ENCODE data around the gene PDE6B. TPM values are rescaled to one million over a fixed set of nuclear protein-coding genes. Genes with fewer than 3 reads are reported as not detected.

PDE6B gene
- total RNA-seq, 2 experiments from 2014 or later: not detected

DNA sequence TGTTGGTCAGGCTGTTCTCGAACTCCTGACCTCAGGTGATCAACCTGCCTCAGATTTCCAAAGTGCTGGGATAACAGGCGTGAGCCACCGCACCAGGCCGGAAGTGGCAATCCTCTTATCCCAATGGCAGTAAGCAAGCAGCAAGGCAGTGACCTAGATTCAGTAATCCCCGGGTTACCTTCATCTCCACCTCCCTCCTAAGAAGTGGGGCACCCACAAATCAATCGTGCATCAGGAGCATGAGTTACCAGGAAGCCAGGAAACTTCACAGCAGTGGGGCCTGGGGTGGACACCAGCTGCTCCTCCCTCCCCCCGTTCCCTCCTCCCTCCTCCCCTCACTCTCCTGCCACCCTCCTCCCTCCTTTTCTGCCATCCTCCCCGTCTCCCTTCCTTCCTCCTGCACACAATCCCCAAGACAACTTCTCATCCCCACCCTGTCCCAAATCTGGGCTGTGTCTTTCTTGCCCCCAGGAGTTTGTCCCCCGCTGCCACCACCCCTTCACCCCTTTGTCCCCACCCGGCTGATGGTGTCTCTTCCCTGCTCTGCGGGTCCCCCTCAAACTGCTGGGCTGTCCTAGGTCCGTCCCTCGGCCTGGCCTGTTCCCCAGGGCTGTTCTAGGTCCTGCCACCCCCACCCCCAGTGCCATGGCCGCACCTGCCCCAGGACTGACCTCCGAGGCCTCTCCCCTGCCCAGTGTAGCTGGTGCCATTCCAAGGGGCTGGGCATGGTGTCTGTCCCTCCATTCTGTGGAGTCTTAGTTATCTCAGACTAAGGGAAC, 2.2 kb downstream of the PDE6B start:
- Histone ChIP-seq H4K20me1 (ENCODE audit: insufficient read depth, low read length) (no peaks in the 10 kb centered on the region), H3K9me3 (ENCODE audit: low read length) (no peaks in the 10 kb centered on the region), H3K4me3 (ENCODE audit: low read depth, low read length, poor library complexity, severe bottlenecking) (no peak overlapping the region), H3K36me3 (ENCODE audit: insufficient read depth, low read length) (no peaks in the 10 kb centered on the region), H3K4me1 (ENCODE audit: insufficient read depth, low read length, poor library complexity, severe bottlenecking) (no peaks in the 10 kb centered on the region), H3K27ac (ENCODE audit: low read depth, low read length, poor library complexity, severe bottlenecking) (no peak overlapping the region), H3K9me2 (ENCODE audit: insufficient read depth, low read length) (no peaks in the 10 kb centered on the region), H3K4me2 (ENCODE audit: low read length) (no peak overlapping the region), H3K79me2 (ENCODE audit: insufficient read depth, low read depth, low read length) (no peaks in the 10 kb centered on the region), H2AFZ (ENCODE audit: low read length) (no peak overlapping the region)
- CTCF ChIA-PET (ENCODE audit: unreplicated experiment): interaction anchor here (0.6 kb wide), 1 partner anchor 48 kb away, joined by 3 read pairs; no protein-coding TSS in a partner anchor
- TF ChIP-seq EZH2phosphoT487 (IDR thresholded peaks at IDR 0.05; ENCODE audit: borderline replicate concordance, low read depth, low read length): no peak
- TF ChIP-seq, protein P1, sequence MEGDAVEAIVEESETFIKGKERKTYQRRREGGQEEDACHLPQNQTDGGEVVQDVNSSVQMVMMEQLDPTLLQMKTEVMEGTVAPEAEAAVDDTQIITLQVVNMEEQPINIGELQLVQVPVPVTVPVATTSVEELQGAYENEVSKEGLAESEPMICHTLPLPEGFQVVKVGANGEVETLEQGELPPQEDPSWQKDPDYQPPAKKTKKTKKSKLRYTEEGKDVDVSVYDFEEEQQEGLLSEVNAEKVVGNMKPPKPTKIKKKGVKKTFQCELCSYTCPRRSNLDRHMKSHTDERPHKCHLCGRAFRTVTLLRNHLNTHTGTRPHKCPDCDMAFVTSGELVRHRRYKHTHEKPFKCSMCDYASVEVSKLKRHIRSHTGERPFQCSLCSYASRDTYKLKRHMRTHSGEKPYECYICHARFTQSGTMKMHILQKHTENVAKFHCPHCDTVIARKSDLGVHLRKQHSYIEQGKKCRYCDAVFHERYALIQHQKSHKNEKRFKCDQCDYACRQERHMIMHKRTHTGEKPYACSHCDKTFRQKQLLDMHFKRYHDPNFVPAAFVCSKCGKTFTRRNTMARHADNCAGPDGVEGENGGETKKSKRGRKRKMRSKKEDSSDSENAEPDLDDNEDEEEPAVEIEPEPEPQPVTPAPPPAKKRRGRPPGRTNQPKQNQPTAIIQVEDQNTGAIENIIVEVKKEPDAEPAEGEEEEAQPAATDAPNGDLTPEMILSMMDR (conservative IDR thresholded peaks at IDR 0.05; ENCODE audit: low read length): no peak
- BruUV-seq (replicated peaks): no TSS peak
- intact Hi-C loops (cut with micrococcal nuclease; ENCODE audit: unreplicated experiment): no loop called here
- DNase-seq (ENCODE audit: low spot score): no peak
- POLR2A ChIA-PET: interaction anchor here (0.7 kb wide), 1 partner anchor 166 kb away, joined by 4 read pairs; no protein-coding TSS in a partner anchor

DNA sequence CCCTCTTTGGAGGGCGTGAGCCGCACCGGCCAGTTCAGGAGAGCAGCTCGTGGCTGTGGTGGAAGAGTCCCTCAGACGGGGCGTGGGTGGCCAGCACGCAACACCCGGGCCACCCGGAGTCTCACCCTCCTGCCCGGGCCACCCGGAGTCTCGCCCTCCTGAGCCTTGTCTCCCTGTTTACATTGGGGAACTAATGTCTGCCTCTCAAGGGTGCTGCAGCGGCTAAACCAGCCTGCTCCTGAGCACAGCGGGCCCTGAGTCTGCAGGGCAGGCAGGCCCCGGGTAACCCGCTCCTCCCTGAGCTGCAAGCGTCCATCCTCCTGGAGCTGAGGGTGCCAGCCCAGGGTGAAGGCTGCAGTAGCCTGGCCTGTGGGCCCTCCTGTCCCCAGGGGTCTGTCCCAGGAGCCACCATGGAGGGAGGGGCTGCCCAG, 3.0 kb downstream of the PDE6B start:
- Histone ChIP-seq H3K4me1 (ENCODE audit: insufficient read depth, low read length, poor library complexity, severe bottlenecking) (no peaks in the 10 kb centered on the region), H3K79me2 (ENCODE audit: insufficient read depth, low read depth, low read length) (no peaks in the 10 kb centered on the region), H3K27ac (ENCODE audit: low read depth, low read length, poor library complexity, severe bottlenecking) (no peak overlapping the region), H3K9me2 (ENCODE audit: insufficient read depth, low read length) (no peaks in the 10 kb centered on the region), H2AFZ (ENCODE audit: low read length) (no peak overlapping the region), H4K20me1 (ENCODE audit: insufficient read depth, low read length) (no peaks in the 10 kb centered on the region), H3K9me3 (ENCODE audit: low read length) (no peaks in the 10 kb centered on the region), H3K4me3 (ENCODE audit: low read depth, low read length, poor library complexity, severe bottlenecking) (no peak overlapping the region), H3K4me2 (ENCODE audit: low read length) (no peak overlapping the region), H3K36me3 (ENCODE audit: insufficient read depth, low read length) (no peaks in the 10 kb centered on the region)
- BruUV-seq (replicated peaks): no TSS peak
- no peak for DNase-seq (ENCODE audit: low spot score)
- POLR2A ChIA-PET: no interaction called here
- intact Hi-C loops (cut with micrococcal nuclease; ENCODE audit: unreplicated experiment): no loop called here
- TF ChIP-seq, protein P1 (conservative IDR thresholded peaks at IDR 0.05; ENCODE audit: low read length): no peak
- TF ChIP-seq EZH2phosphoT487 (IDR thresholded peaks at IDR 0.05; ENCODE audit: borderline replicate concordance, low read depth, low read length): no peak
- CTCF ChIA-PET (ENCODE audit: unreplicated experiment): interaction anchor here (0.6 kb wide), 1 partner anchor 49 kb away, joined by 3 read pairs; no protein-coding TSS in a partner anchor
